Stimulated activated CD8-positive, alpha-beta memory T cell treated with anti-CD3 and anti-CD28 coated beads, Interleukin-4, amount 100 ng/mL, for 4 hours (primary cell): ENCODE results near the gene KCNIP4.

Experiments
- DNase-seq, 2 donors: peaks; one replicate each; pipeline ENCODE4 v3.0.0-alpha.2; 2020; ENCODE audit warnings: low read depth in 2 of 2, low spot score in 1 of 2

Gene KCNIP4

DNA sequence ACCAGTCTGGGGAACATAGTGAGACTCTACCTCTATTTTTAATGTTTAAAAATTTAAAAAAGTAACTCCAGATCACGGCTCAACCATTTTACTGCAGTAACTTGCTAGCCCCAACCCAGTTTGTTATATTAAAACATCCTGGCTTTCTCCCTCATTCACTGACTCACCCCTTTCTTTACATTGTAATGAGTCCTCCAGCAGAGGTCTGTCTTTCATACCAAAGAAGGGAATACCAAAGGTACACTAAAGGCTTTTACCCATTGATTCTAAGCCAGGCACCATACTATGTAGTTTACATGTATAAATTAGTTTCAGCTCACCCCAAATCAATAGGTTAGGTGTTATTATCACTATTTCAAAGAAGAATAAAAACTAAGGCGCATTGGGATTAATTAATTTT, 961.4 kb downstream of the KCNIP4 start:
- DNase-seq: no peak

DNA sequence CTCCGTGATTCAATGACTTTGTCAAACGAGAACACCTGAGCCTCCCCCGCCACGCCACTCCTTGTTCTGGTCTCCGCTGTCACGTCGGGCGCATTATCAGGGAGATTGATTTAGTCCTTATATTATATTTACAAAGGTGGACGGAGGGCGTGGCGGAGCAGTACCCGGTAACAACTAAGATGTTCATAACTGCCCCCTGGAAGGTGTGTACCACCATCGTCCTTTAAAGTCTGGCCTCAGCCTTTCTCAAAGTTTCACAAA, 964.1 kb downstream of the KCNIP4 start:
- no peak for DNase-seq

DNA sequence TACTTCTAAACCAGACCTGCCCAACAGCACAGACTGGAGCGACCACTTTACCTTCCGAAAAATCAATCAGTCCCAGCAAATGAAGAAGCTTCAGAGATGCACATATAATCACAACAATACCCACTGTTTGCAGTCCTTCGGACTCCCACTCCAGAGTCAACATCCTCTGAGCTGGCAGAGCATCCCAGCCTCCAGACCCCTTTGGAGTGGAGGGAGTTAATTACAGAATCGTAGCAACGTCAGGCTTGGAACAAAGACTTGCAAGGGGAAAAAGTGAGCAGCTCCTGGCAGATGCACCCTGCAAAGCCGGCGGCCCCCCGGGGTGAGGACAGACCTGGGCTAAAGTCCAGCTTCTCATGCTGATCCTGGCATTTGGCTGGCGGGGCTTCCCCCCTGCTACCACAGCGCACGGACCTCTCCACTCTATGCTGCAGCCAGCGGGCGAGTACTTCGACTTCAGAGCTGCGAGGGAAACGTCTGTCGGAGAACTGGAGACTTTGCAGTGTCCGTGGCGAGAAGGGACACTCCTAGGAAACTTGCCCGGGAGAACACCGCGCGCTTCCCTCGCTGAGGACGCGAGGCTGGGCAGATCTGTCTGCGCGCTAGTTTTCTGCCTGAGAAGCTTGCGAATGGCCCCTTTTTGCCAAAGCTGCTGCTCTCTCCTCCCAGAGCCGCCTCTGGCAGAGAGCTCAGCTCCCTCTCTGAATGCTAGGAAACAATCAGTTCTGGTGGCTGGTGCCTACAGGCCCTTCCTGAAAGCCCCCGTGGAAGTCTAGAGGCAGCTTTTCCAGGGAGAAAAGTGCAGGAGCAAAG, 964.6 kb downstream of the KCNIP4 start:
- no peak for DNase-seq

DNA sequence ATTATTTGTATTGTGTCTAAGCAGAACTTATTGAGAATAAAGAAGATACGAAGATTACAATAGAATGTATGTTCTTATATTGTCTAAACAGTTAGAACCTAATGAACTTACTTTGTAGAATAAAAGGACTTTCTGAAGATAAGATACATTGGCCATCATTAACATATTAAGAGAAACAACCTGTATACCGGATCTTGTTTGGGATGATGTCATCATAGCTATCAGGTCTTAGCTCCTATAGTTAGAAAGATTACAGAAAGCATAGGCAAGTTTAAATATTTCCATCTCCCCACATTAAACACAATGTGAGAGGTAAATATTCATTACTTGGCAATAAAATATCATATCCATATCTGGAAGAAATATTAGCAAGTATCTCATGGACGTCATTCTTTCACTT, 966.0 kb downstream of the KCNIP4 start:
- no peak for DNase-seq

DNA sequence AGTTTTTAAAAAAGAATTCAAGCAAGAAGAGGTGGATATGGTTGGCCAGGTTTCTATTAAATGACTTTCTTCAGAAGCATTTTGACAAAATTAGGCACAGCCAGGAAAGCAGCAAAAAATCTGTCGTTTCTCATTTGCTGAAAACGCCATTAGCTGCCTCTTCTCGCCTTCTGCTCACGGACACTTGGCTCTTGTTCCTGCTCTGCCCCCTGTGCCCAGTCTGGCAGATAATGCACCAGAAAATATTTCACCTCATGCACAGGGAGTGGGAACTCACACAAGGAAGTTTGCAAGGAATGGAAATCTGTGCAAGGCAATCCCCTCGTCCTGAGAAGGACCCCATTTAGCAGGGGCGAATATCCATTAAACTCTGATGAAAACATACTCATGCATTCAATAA, 988.3 kb downstream of the KCNIP4 start:
- DNase-seq: no peak

DNA sequence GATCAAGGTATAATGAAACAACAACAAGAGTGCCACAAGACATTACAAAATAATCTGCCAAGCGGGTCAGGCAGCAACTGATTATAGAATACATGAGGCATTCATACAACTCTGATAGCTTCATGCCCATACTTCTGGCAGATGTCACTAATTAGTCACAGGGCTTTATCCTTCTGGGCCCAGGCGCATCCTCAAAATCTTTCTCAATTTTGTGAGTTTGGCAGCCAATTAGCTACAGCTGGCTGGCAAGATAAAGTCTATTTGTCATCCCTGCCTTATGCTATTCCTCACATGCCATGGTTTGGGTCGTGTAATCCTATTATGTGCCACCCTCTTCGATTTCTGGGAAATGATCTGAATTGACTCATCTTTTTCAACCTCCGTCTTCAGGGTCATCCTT, 994.0 kb downstream of the KCNIP4 start:
- DNase-seq: no peak

DNA sequence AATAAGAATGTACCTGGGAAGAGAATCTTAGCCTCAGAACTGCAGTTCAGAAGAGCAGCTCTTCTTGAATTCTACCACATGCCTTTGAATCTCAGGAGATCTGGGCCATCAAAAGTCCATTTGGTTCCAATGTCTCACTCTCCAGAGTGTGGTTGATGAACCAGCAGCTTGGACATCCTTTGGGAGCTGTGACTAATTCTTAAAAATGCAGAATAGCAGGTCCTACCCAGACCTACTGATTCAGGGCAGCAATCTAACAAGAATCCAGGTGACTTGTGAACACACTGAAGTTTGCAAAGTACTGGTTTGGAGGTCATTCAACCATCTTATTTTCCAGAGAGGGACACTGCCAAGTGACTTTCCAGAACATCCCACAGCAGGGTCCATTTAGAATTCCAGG, 1003.6 kb downstream of the KCNIP4 start:
- DNase-seq: no peak

DNA sequence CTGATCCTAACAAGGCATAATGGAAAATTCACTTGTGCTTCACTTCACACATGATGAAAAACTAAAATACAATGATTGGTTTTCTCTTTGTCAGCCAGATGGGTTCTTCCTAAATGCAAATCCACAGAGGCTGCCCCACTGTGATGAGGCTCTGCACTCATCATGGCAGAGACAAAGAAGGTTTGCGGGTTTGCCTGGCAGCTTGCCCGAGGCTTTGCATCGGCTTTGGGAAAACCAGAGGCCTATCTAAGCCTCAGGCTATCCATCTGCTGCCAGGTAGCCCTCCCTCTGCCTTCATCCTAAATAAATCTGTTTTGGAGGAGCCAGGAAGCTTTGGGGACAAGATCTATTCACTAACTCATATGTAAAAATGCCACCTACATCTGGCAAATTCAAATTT, 1004.1 kb downstream of the KCNIP4 start:
- no peak for DNase-seq

DNA sequence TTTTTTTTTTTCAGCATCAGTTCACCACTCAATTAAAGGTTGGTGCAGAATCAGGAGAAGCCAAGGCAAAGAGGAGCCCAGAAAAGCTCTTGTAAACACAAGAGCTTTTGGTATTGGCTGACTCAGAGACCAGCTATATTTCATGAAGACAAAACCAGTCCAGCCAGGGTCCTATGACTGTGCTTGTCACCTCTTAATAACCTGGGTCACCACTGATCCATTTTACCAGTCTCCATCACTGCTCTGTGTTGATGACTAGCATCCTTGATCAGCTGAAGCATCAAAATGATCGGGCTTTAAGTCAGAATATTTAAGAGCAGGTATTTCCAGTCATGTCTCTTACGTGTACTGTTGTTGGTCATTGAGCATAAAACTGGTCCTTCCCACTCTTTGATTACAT, 1010.4 kb downstream of the KCNIP4 start:
- DNase-seq: no peak

DNA sequence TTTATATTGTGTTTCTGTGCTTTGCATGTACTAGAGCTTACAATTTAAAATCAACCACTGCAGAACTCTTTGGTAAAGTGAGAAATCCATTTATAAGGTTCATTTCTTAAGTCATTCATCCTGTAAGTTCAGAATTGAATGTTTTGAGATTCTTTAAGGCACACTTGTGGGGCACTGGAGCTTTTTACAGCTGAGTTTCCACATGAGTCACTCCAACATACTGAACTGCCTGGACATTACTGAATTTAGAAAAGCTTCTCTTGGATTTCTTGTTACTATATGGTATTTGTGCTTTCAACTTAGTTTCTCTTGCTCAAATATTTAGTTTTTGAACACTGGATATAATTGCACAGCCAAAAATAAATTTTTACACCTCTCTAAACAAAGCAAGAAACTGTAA, 1022.0 kb downstream of the KCNIP4 start:
- no peak for DNase-seq

DNA sequence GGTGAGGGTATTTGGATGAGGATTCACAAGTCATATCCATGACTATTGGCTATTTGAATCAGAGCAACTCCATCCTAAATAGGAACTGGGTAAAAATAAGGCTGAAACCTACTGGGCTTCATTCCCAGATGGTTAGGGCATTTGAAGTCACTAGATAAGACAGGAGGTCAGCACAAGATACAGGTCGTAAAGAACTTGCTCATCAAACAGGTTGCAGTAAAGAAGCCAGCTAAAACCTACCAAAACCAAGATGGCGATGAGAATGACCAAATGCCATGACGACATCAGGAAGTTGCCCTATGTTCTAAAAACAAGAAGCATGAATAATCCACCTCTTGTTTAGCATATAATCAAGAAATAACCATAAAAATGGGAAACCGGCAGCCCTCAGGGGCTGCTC, 1023.4 kb downstream of the KCNIP4 start:
- DNase-seq: no peak

DNA sequence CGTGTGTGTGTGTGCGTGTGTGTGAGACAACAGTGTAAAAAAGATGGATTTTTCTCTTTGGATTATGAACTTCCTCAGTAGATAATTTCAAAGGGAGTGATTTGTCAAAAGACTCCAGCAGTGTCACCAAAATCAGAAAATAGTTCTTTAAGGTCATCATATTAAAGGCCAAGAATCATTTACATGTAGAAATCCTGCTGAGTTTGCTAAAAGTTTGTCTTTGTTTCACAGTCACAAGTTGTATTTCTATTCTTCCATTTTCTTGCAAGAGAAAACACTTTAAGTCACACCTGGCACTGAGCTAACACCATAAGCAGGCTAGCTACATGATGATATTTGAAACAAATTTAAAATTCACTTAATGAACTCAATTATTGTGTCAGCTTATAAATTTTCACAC, 1025.6 kb downstream of the KCNIP4 start:
- DNase-seq: no peak

DNA sequence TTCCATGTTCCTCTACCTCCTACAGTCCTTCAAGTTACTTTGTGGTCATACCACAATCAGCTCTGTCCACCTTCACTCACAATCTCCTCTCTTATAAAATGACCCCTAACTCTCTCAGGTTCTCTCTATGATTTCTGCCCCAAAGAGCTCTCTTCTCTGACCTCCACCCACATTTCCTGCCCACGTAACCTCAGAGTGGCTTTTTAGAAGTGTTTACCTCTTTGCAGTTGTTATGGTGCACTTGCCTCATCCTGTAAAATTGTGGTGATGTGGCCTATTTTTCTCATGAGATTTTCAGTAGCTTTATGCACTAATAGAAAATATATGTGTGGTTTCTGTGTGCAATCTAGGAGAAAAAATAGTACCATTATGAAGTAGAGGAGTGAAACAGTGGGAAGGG, 1032.5 kb downstream of the KCNIP4 start:
- DNase-seq: peak in 1 of 2 donors; percentile 0

DNA sequence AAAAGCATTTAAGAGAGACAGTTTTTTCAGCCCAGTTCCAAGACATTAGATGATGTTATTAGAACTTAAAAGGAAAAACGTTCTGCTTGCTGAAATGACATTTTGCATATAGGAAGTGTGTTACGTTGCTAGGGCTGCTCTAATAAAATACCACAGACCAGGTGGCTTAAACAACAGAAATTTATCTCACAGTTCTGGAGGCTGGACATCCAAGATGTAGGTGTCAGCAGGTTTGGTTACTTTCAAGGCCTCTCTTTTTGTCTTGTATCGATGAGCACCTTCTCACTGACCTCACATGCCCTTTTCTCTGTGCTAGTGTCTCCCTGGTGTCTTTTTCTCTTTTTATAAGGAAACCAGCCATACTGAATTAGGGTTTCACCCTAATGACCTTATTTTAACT, 1043.6 kb downstream of the KCNIP4 start:
- no peak for DNase-seq

DNA sequence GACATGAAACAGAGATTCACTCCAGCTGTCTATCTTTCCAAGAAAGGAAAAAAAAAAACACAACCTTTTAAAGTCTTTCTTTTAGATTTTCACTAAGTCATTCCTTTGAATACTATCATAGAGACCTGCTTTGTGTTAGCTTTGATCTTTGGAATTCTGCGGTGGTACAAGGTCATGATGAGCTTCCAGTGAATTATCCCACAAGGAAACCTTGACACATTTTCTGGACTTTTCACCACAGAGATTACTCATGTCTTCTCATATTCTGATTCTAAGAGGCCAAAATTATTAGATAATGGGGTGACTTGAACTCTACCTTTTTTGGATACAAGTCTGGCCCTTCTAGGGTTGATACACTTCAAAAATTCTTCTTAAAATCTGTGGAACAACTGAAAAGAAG, 1046.7 kb downstream of the KCNIP4 start:
- no peak for DNase-seq

DNA sequence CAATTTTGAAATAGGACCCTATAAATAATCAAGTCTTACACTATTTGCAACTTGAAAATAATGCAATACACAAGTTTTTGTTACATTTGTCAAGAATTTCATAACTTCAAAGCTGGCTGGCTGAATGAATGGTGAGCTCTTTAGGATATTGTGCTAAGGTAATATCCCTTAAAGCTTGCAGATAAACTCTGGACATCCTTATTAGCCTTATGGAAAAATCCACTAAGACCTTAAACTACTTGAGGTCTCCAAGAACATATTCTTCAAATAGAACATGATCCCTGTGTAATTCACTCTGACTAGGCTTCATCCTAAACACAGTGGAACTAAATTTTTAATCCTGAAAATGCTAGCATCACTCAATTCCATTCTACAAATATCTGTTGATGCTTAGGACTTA, 1049.0 kb downstream of the KCNIP4 start:
- DNase-seq: no peak

DNA sequence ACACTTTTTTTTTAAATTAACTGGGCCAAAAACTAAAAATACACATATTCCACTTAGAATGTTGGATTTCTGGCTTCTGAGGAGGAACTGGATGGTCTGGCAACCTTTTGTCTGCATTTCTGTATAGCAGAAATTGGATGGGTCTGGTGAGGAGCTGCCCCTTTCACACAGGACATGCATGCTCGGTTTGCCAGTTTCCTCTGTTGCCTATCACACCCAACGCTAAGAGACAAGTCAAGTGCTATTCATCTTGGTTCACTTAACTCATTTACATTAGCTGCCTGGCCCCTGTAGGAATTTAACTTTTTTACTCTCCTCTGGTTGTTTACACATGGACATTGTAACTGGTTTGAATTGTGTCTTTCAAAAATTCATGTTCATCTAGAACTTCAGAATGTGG, 1052.6 kb downstream of the KCNIP4 start:
- DNase-seq: no peak

DNA sequence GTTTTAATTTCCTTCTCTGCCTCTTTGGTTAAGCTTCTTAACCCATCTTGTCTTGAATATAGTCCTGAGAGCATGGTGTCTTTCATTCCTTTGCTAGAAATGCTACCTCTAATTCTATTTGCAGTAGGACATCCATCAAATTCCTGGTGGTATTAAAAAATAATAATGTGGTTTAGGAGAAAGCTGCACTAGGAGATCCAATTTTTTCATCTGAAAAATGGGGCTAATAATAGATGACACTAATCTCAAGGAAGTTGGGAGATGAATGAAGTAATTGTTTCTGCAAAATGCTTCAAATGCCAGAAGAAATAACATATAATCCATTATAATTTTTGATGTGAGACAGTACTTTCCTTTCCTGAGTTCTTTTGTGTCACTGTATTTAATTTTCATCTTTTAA, 1053.4 kb downstream of the KCNIP4 start:
- no peak for DNase-seq

DNA sequence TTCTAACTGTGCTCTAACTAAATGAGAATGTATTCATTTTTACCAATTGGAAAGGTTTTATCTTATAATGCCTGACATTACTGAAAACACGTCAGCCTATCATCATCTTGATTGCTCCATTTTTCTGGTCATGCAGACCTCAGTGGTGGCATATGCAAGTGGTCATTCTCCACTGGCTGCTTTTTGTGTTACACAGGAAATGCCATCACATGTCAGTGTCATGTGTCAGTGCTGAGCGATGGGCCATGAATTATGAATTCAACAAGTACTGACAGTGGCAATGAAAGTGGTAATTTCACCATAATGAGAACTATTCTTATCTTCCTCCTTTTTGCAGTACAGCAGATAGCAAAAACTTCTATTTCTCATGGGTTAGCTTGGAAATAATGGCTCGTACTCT, 1057.8 kb downstream of the KCNIP4 start:
- DNase-seq: no peak

DNA sequence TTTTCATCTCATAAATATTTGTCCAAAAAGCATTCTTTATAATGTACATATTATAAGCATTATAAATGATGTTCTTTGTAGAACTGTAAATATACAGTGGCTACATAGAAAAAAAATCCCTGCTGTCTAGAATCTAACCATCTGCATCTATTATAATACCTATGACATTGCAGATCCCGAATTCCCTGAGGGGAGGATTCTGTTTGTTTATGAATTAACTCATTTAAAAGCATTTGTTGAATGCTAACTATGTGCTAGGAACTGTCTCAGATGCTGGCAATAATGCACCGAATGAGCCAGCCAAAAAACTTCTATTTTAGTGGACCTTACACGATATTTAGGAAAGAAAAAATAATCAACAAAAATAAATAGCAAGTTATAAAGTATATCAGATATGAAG, 1058.7 kb downstream of the KCNIP4 start:
- DNase-seq: no peak

DNA sequence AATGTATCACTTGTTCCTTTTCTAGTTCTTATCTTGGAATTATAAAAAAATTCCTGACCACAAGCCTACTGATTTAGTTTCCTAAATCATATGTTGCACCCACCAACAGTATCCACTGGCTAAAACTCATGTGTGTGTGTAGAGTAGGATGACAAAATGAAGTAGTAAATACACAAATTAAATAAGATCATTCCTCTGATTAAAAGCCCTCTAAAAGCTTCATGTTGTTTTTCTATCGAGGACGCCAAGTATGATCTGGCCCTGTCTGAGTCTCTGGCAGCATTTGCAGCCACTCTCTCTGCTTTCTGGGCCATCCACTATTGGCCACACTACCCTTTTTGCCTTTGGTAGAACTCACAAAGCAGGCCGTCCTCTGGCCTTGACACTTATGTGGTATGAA, 1064.9 kb downstream of the KCNIP4 start:
- DNase-seq: no peak

DNA sequence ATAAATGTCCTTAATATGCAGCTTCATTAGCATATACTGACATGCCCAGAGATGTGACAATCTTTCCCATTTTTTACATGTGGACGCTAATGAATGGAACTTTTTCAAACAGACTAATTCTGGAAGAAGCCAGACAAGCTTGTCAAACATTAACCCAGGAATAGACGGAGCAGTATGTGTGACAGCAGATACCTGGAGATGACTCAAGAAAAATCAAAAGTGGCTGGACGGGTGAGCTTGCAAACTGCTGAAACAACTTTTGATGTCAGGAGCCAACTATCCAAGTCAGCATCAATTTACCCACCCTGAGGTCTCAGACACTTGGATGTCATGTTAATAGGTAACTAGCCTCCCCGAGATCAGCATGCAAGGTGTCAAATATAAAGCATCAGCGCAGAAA, 1065.3 kb downstream of the KCNIP4 start:
- DNase-seq: no peak

DNA sequence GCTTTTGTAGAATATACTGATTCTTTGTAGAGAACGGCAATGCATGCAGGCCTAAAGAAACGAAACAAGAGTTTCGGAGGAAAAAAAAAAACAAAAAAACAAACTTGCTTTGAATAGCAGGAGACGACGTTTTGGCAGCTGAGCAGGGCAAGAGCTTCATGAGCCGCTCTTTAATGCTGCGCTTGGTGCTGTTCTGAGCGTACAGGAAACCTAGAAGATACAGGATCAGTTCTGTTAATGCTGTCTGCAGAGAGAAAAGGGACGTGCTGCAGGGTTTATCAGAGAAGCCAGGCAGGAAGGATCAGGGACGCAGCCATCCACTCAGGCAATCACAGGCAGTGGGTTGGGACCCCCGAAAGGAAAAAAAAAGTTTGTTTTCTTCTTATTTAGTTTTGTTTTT, 1066.1 kb downstream of the KCNIP4 start:
- no peak for DNase-seq

DNA sequence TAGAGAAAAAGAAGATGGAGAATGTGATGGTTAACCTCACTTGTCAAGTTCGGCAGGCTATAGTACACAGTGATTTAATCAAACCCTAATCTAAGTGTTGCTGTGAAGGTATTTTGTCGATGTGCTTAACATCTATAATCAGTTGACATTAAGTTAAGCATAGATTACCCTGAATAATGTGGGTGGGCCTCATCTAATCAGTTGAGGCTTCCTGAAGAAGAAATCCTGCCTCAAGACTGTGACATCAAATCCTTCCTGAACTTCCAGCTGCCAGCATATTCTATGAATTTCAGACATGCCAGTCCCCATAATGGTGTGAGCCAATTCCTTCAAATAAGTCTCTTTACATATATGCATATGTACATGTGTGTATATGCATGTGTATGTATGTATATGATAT, 1066.9 kb downstream of the KCNIP4 start:
- no peak for DNase-seq
